ENCODE results near the gene PTPN22.

PTPN22 gene
- 85.8 to 95.7 reads per million in 2 donors for total RNA-seq

GRCh38 chr1:113871597-113872113, at the start of gene PTPN22:
Gene PTPN22, minus strand, starts transcription at chr1:113871712.
- DNase-seq = peak; percentile 32 to 98 (median 76)

- no peak for DNase-seq
These were observed 46.7 kb upstream of the PTPN22 start for GRCh38 chr1:113918243-113918642.

DNA sequence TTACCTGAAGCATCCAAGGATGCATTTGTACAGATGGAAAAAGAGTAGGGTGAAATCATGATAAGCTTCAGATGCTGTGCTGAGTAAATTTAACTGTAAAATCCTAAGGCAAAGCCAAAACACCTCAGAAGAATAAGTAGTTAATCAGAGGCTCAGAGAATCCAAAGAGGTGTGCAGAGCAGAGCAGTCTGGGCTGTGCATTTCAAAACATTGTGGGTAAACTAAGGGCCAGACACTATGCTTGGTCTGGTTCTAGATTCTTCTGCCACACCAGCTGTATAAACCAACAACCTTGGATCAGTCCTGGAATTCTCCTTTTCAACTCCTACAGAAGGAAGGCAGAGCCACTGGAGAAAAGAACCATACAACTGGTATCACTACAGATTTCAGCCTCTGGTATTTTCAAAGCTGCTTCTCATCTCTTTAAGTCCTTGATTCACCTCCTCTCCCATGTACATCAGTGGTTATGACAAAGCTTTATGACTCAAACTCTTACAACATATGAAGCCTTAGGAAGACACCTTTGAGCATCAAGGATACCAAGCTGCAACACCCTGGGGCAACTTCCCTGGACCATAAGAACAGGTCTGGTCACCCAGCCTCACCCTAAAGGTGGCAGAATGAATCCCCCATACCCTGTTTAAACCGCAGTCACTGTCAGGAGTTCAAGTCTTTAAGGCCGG, 46.0 kb upstream of the PTPN22 start:
- no peak for DNase-seq

DNA sequence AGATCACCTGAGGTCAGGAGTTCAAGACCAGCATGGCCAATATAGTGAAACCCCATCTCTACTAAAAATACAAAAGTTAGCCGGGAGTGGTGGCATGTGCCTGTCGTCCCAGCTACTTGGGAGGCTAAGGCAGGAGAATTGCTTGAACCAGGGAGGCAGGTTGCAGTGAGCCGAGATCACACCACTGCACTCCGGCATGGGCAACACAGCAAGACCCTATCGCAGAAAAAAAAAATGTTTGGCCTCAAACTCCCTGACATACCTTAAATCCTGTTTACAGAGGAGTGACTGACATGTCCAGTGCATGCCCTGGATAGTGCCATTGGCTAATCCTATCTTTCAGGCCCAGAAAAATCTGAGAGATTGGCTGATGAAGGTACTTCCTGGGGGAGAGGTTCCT, 45.5 kb upstream of the PTPN22 start:
- DNase-seq = no peak

DNA sequence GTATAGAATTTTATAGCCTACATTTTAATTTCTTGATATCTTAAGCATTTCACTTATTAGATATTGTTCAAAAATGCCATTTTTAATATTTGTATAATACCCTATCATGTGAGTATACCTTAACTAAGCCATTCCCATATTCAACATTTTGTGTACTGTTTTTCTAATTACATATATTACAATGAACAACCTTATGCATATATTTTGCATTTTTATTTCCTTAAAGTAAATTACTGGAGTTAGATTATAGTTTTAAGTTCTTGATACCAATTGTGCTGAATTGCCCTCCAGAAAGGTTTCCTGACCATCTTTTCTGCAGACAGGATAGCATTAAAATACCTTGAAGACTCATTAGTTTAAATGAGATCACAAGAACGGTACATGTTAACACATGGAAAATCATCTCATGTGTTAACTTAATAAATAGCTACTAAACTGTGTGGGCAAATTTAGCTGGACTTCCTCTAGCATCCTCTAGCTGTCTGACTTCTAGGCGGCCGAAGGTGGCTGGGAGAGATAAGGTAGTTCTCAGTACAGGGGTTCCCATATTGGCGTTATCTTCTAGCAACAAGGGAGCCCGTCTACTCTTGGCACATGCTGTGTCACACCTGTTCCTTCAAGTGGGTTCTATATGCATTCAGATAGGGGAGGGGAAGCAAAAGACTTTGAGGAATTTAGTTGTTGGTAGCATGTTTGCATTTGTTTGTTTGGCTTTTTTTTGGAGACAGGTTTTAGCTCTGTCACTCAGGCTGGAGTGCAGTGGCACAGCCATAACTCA, 42.6 kb upstream of the PTPN22 start:
- DNase-seq = no peak

DNA sequence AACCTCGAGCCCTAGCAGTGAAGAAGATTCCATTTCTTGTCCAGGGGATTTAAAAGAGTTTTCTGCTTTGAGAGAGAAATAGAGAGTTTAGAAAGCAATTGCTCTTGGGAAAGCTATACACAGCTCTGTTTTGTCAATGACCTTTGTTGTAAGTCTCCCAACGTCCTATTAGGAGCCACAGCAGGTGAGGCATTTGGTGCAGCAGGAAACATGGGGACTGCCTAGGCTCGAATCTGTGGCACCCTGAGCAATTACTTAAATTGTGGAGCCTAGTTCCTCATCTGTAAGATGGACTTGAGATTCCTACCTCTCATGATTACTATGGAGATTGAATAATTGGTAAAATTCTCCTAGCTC, 41.8 kb upstream of the PTPN22 start:
- DNase-seq = no peak

DNA sequence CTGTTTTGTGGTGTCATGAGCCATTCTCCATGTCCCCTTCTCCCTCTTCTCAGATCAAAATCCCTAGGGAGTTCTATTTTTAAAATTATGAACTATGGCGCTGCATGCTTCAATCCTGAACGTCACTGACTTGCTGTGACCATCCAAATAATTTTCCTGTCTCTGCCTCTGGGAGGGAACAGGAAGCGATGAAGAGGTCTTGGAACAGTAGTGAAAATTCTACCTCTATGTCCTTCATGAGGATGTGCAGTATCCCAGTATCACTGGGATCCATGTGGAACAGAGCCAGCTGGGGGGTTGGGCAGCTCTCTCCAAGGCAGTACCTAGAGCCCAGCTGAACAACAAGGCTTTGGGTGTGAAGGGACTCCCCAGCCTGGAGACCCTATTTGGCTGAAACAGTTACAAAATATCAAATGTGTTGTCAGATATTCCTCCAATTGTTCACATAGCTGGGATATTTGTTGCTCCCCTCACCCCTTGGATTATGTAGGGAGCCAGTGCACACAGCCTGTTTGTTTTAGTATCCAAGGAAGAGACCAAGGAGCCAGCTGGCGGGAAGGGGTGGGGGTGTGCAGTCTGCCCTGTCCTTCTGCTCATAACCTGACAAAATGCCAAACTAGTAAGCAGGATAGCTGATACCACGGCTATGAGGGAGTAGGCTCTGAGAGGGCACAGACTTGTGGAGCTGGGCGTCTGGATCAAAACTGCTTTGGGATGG, 41.2 kb upstream of the PTPN22 start:
- DNase-seq = no peak

DNA sequence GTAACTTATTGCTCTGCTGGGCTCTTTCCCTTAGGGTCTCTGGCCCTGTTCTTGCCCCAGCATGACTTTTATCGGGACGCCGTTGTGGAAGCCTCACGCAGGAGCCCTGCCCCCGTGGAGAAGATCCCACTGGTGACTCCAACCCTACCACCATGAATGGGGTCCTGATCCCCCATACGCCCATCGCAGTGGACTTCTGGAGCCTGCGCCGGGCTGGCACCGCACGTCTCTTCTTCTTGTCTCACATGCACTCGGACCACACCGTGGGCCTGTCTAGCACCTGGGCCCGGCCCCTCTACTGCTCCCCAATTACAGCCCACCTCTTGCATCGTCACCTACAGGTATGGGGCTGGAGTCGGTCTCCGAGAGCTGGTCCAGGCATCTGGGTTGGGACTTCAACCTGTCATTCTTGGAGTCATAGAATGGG, 33.9 kb upstream of the PTPN22 start:
- DNase-seq = peak in 2 of 5 experiments; percentile 18 to 40

DNA sequence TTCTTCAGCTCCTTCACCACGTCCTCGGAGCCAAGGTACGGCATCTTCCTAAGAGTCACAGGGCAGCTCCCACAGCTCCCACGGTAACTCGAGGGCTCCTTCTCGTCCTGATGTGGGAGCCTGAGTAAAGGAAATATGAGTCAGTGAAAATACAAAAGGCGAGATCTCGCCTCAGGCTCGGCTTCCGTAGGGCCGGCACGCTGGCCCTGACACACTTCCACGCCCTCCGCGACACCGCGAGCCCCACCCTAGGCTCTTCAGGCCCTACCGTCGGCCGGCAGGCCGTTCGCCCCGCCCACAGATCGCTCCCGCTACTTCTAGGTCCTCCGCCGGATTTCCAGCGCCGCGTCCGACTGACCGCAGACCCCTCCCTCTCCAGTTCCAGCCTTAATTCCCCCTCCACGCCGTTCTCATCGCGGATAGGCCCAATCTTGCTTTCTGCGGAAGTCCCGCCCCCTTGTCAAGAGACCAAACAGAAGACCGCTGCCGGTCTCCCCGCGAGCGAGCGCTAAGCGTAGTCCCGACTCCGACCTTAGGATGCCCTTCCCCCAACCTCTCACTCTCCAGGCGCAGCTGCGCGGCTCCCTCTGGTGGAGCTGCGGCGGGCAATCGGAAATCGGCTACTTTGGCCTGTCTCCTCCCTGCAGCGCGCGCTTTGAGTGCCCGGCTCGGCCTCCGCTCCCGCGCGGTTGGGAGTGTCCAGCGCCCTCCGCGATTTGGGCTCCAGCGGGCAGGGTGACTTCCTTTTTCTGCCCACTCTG, 33.3 kb upstream of the PTPN22 start, which contains the start of the genes AP4B1 and DCLRE1B:
Gene AP4B1, minus strand, starts transcription at position 126 of the 761 bp plus-strand sequence. Its CDS starts 82 bp downstream, at position 44.
Gene DCLRE1B, plus strand, starts transcription at position 653 of the 761 bp plus-strand sequence. CDS start 261 bp downstream, outside the sequence.
- DNase-seq = peak; percentile 83 to 100 (median 97)

- peak in 1 of 5 experiments; percentile 90 for DNase-seq
These were observed 32.8 kb upstream of the PTPN22 start for GRCh38 chr1:113904293-113904673.

DNA sequence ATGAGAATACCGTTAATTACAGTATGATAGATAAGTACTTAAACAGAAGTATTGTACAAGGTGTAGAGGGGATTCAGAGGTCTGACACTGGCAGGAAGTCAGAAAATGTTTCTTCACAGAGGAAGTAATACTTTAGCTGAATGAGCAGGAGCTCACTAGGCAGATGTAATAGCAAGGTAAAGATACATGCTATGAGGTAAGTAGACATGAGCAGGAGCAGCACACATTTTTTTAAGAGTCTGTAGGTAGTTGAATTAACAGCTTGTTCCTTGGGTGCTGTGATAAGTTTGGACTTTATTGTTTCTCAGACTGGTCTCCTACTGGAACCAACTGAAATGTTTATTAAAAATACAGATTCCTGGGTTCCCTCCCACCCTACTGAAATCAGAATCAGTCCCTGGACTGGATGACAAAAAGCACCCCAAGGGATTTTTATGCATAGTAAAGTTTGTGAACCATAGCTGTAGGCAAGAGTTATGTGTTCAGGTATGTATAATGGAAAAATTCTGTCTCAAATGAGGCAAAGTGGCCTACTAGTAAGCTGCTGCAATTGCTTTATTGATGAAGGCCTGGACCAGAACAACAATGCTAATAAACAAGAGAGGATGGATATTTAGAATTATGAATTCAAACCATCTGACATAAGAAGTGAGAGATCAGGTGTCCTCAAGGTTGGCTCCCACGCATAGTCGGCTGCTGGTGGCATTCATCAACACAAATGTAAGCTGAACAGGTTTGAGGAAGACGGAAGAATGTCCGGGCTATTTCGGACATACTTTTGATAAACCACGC, 32.2 kb upstream of the PTPN22 start:
- DNase-seq = peak in 1 of 5 experiments; percentile 67

- DNase-seq = peak in 1 of 5 experiments; percentile 51
These were observed 29.7 kb upstream of the PTPN22 start for GRCh38 chr1:113901191-113901590.

- no peak for DNase-seq
These were observed 27.6 kb upstream of the PTPN22 start for GRCh38 chr1:113899111-113899510.

GRCh38 chr1:113898241-113898814, 26.8 kb upstream of the PTPN22 start:
- peak in 1 of 5 experiments; percentile 34 for DNase-seq

DNA sequence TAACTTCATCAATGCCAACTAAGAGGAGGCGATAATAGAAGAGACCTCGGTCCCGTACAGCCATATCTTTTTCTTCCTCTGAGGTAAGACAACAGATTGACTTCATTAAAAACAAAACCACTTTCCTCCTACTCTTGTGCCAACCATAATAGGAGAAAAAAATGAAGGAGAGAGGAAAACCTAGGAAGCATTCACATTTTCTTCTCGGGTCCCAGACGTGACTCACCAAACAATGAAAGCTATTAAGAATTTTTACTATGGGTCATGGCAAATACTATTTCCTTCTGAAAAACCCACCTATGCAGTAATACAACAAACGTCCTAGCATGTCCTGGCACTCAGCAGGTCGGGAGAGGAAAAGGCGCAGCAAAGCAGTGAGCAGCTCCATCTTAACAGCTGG, 24.4 kb upstream of the PTPN22 start:
- DNase-seq = no peak

GRCh38 chr1:113895098-113895497, 23.6 kb upstream of the PTPN22 start:
- DNase-seq = no peak

DNA sequence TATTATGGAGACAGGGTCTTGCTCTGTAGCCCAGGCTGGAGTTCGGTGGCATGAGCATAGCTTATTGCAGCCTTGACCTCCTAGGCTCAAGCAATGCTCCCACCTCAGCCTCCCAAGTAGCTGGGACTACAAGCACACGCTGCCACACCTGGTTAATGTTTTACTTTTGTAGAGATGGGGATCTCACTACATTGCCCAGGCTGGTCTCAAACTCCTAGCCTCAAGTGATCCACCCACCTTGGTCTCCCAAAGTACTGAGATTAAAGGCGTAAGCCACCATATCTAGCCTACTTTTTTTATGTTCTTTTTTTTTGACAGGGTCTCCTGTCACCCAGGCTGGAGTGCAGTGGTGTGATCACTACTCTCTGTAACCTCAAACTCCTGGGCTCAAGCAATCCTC, 21.8 kb upstream of the PTPN22 start:
- DNase-seq = no peak

DNA sequence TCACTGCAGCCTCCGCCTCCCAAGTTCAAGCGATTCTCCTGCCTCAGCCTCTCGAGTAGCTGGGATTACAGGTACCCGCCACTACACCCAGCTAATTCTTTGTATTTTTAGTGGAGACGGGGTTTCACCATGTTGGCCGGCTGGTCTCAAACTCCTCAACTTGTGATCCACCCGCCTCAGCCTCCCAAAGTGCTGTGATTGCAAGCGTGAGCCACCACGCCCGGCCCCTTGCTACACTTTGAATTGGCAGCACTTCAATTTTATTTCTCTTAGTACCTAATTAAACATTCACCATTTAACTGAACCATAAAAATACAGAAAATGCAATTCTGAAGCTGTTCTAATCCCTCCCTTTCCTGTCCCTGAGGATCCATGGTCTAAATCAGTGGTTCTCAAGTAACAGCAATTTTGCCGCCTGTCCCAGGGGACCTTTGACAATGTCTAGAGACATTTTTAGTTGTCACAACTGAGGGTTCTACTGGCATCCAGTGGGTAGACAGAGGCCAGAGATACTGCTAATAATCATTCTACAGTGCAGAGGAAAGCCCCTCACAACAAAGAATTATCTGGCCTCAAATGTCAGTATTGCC, 20.2 kb upstream of the PTPN22 start:
- no peak for DNase-seq

- DNase-seq = no peak
These were observed 19.3 kb upstream of the PTPN22 start for GRCh38 chr1:113890816-113891215.

DNA sequence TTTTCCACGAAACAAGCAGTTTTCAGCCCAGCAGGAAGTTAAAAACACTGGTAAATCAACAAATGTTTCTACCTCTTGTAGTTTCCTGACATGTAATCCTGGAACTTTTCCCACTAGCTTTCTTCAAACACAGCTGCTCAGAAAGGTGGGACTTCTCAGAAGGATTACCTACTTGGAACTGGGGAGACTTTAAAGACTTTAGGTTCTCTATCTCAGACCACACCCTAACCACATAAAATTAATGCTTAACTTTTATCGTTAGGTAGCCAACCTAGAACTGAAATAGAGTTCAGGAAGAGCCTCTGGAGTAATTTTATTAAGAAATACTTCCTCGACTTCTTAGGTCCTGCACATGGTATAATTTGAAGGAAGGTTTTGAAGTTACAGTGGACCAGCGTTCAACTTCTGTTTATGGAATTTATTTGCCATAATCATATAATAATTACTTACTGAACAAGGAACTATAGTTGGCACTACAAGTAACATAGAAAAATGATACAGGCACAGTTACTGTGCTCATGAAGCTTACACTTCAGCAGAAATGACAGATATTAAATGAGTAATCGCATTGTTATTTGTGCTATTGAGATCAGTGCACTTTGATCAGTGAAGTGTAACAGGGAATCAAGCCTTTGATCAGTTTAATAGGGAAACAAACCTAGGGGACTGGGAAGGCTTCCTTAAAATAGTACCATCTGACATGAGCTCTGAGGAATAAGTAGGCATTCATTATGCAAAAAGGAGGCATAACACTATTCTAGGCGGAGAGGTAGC, 16.1 kb upstream of the PTPN22 start, which contains the start of gene BCL2L15:
Gene BCL2L15, minus strand, starts transcription at position 180 of the 774 bp plus-strand sequence. CDS start 206 bp downstream, outside the sequence.
- DNase-seq = no peak

Data from T-helper 2 cell (primary cell).